GM18951 (cell line): Measurements from ENCODE around the gene LONP2.
"Not testable (repeated sequence)": the region's sequence is repeated elsewhere in the genome, so short reads cannot be mapped to it uniquely, and the experiment has no call there.

ENCODE experiments used
- POLR2A ChIP-seq: IDR thresholded peaks from 4 replicates; pipeline ENCODE4 v1.6.1; 2011; ENCODE audit warnings: mild to moderate bottlenecking; ENCODE audit not compliant: insufficient read length, insufficient read depth; ENCODE audit errors: extremely low read depth
- in situ Hi-C: fragments of 300-500 bp; cut with MboI; formaldehyde crosslinking; loops from one replicate; pipeline ENCODE4 v1.12.0; 2022; ENCODE audit warnings: low sequenced_read_pairs, mixed read lengths, inconsistent platforms; ENCODE audit not compliant: unreplicated experiment

LONP2 gene

GRCh38 chr16:48383009-48383876, 139.1 kb downstream of the LONP2 start:
- no peak for TF ChIP-seq POLR2A
- in situ Hi-C loops = no loop called here

- no peak for TF ChIP-seq POLR2A
- in situ Hi-C loops = no loop called here
Measured at GRCh38 chr16:48383877-48384519, 139.9 kb downstream of the LONP2 start.

- TF ChIP-seq POLR2A = no peak
- in situ Hi-C loops = no loop called here
Measured at GRCh38 chr16:48384520-48385252, 140.6 kb downstream of the LONP2 start.

- in situ Hi-C loops = no loop called here
- peak; percentile 95 for TF ChIP-seq POLR2A
Measured at GRCh38 chr16:48385253-48386150, 141.4 kb downstream of the LONP2 start, which contains the start of gene SIAH1. TSS of gene SIAH1 (minus strand) at chr16:48385413. CDS start at chr16:48362428, 22,985 bp downstream.

GRCh38 chr16:48386559-48387312, 142.6 kb downstream of the LONP2 start:
- in situ Hi-C loops = no loop called here

GRCh38 chr16:48392407-48392806, 148.3 kb downstream of the LONP2 start:
- TF ChIP-seq POLR2A = no peak
- in situ Hi-C loops = no loop called here

More at GRCh38 chr16:48386559-48387312, 142.6 kb downstream of the LONP2 start:
- no peak for TF ChIP-seq POLR2A

- no peak for TF ChIP-seq POLR2A
- in situ Hi-C loops = no loop called here
Measured at GRCh38 chr16:48393485-48394354, 149.6 kb downstream of the LONP2 start.

- TF ChIP-seq POLR2A = no peak
- in situ Hi-C loops = no loop called here
Measured at GRCh38 chr16:48394355-48394703, 150.2 kb downstream of the LONP2 start.

GRCh38 chr16:48395375-48395774, 151.3 kb downstream of the LONP2 start:
- in situ Hi-C loops = no loop called here
- TF ChIP-seq POLR2A = no peak

- in situ Hi-C loops = not testable (repeated sequence)
Measured at GRCh38 chr16:48402547-48402946, 158.4 kb downstream of the LONP2 start.

GRCh38 chr16:48405153-48405552, 161.1 kb downstream of the LONP2 start:
- TF ChIP-seq POLR2A = no peak
- in situ Hi-C loops = no loop called here
